NCI-H2171 (cell line): ENCODE data around the gene TUBB1.
"Not testable (repeated sequence)": the region's sequence is repeated elsewhere in the genome, so short reads cannot be mapped to it uniquely, and the experiment has no call there.

Experiments
- DNase-seq: peaks from one replicate; lab custom pipeline; 2025; lab: John Stamatoyannopoulos, UW

Gene TUBB1

DNA sequence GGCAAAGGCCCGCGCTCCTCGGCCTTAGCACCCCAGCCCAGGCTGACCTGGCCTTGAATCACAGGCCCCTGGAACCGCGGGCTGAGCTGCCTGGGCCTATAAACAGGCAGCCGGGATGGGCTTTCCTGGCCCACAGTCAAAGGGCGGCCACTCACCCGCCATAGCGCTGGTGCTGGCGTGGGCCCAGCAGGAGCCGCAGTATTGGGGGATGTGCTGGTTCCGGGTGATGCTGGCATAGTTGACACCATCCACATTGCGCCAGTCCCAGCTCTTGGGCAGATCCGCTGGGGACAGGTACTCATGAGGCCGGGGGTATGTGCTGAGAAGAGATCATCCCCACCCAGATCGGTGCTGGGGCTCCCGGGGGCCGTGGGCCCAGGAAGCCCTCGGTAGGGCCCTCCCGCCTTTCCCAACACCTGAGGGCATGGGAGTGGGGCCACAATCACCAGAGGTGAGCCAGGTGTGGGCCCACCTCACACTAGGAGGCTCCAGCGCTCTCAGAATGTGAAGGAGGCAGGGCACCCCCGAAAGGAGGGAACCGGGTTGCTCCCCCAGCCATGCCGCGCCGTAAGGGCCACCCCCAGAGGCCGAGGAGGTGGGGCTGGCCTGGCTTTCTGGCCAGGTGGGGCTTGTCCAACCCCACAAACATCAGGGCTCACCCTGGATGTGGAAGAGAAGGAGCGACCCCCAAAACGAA, 12.9 kb upstream of the TUBB1 start:
- no peak for DNase-seq

DNA sequence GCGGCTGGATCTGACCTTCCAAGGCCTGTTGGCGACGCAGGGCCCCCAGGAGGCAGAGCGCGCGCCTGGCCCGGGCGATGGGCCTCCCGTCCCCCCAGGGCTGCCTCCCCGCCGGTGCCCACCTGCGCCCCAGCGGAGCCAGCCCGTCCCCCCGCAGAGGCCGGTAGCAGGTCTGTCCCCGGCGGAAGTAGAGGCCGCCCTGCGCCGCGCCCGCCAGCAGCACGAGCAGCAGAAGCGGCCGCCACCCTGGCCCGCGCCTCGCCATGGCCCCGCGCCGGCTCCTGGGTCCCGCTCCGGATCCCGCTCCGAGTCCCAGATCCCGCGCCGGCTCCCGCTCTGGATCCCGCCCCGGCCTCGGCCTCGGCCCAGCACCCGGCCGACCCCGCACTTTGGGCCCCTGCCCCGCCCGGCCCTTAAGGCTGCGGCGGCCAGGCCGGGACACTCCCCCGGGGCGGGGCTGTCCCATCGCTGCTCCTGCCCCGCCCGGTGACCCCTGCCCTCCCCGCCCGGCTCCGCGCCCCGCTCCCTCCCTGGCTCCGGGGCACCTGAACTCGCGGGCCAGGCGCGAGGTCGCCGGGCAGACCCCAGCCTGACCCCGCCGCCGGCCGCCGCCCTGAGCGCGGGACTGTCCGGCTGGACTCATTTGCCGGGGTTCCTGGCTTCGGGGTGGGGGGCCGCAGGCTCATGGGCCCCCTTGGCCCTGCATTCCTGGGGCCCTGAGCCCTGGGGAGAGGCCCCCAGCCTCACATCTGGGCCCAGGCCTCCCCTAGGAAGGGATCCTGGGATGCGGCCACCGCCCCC, 12.2 kb upstream of the TUBB1 start, which contains the start of gene CTSZ:
TSS of gene CTSZ (minus strand) at position 391 of the 801 bp plus-strand sequence. CDS start at position 265, 126 bp downstream.
- DNase-seq, result no peak

DNA sequence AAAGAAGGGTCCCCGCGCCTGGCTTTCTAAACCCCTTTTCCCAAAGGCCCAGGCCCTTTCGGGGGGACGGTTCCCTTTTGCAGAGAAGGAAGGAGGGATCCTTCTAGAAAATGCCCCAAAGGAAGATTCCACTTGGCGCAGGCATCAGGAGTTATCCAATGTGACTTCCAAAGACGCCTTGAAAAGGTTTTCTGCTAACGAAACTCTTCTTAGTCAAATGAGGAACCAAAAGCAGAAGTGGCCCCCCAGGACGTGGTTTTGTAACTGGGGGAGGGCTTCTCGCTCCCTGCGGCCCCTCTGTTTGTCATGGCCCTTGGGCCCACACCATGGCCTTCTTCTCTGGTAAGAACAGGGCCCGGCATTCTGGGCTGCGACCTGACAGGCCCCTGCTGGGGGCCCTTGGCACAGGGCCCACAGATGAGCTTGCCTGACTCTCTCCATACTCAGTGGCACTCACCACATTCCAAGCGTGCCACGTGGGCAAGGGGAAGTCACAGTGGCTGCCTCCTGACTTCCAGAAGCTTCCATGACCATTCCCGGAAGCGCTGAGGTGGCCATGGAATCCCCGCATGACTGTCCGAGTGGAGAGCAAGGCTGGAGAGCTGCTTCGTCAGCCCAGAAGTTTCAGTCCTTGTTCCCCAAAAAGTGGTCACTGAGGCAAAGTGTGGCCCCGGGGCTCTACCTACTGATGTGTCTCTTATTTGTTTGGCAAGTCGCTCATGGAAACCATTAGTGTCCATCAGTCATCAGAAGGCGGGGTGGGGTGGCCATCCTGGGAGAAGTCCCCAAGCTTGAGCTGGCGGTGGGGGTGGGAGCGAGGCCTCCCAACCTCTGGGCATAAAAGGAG, 11.3 kb upstream of the TUBB1 start:
- no peak for DNase-seq

DNA sequence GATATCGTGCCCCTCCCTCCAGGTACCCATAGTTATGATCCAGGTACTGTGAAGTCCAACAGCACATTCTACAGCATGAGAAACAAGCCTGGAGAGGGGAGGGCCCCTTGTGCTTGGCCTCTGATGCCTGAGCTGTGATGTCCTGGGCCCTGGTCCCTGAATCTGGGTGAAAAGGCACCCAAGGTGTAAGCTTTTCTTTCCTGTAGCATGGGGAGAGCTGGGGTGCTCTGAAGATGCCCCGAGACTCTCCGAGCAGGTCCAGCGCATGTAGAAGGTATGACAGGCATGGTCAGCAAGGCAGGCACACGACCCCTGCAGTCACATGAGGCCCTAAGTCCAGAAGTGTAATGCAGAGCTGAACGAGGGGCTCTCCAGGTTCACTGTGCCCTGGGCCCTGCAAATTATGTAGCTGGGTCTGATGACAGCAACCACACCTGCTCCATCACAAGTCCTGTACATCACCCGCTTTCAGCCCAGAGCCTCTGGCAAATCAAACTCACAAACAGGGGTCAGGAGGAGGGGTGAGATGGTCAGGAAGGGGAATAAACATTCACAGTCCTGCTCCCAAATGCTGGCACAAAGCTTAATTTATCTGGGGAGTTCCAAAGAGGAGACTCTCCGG, 10.4 kb upstream of the TUBB1 start:
- no peak for DNase-seq

DNA sequence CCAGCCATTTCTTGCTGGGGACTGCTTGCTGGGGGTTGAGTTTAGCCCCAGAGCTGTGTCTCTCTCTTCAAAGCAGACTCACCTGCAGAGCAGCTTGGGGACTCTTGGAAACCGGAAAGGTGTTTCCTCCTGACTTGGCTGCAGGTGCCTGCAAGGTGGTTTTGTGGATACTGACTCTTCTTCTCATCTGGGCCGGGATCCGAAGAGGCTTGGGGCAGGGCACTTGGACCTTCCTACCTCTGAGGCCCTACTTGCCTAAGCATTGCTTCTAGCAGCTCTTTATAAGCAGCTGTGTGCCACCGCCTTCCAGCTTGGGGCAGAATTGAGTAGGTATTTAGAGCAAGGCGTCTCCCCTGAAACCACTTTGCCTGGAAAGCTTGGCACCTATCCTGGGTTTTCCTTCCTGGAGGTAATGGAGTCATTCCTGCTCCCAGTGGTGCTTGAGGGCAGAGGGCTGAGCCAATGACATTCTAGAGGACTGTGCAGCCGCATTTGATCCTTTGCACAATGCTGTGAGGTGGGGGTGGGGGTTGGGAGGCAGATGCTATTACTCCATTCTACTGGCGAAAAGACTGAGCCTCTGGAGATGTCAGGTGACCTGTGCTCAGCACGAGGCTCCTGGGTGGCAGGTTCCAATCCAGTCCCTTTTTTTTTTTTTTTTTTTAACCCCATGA, 8.8 kb upstream of the TUBB1 start:
- DNase-seq, result no peak

DNA sequence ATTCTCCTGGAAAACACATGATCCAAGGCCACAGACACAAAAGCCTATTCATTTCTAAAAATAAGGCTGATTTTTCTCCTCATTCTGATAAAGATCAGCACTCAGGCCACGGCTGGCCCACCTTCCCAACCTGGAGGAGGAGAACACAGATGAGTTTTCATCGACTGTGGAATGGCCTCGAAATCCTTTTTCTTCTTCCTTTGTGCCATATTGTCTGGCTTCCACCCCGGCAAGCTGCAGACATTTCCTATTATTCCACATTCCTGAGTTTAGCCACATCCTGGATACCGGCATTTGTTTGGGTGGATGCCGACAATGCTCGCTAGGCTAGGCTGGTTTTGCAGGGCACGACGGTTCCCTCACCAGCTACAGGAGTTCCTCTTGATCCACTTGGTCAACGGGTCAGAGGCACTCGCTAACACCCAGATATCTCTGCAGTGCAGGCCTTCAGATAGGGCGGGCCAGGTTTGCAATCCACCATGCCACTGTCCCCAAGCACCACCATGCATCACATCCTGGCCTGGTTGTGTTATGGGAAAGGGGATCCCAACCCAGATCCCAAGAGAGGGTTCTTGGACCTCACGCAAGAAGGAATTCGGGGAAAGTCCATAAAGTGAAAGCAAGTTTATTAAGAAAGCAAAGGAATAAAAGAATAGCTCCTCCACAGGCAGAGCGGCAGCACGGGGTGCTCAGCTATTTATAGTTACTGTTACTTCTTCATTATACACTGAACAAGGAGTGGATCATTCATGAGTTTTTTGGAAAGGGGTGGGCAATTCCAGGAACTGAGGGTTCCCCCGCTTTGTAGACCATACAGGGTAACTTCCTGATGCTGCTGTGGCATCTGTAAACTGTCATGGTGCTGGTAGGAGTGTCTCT, 8.0 kb upstream of the TUBB1 start:
- no peak for DNase-seq

DNA sequence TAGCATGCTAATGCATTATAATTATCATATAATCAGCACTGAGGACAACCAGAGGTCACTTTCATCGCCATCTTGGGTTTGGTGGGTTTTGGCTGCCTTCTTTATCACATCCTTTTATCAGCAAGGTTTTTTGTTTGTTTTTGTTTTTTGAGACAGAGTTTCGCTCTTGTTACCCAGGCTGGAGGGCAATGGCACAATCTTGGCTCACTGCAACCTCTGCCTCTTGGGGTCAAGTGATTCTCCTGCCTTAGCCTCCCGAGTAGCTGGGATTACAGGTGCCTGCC, 7.4 kb upstream of the TUBB1 start:
- not testable (repeated sequence) for DNase-seq

DNA sequence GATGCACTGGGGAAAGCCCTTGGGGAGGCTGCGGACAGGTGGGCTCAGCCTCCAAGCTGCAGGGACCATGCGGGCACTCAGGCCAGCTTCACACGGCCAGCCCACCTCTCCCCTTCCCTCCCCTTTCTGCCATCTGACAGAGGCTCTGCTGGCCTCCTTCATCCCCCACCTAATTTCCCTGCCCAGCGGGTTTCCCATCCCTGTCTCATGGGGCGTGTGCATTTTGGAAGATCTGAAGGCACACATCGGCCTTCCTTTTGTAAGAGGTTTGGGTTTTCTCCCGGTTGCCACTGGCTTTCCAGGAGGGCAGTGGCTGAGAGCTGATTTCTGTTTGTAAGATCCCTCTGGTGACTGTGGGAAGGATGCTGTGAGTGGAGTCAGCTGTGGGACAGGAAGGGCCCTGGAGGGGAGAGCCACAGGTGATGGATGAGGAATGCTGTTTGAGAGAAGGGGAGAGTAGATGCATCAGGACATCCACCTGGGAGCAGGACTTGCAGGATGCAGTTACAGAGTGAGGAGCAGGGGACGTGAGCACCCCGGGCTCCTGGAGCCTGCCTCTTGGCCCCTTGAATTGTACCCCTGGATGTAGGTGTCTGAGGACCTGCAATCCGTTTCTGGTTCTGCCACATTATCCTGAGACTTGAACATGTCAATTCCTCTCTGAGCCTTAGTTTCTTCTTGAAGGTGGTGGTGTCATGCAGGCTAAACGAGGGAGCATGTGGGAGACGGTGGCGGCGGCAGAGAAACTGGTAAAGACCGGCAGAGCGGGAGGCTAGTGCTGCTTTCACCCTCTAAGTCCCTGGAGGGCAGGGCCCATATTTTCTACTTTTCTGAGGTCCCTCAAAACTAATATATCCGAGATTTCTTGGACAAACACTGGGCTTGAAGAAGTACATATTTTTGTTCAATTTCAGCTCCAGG, 5.9 kb upstream of the TUBB1 start:
- no peak for DNase-seq

GRCh38 chr20:59013959-59014608, 5.1 kb upstream of the TUBB1 start:
- no peak for DNase-seq

GRCh38 chr20:59014680-59015389, 4.4 kb upstream of the TUBB1 start:
- DNase-seq, result no peak

- no peak for DNase-seq
These were observed 3.8 kb upstream of the TUBB1 start for GRCh38 chr20:59015411-59015810.

GRCh38 chr20:59015812-59016711, 3.2 kb upstream of the TUBB1 start:
- no peak for DNase-seq

DNA sequence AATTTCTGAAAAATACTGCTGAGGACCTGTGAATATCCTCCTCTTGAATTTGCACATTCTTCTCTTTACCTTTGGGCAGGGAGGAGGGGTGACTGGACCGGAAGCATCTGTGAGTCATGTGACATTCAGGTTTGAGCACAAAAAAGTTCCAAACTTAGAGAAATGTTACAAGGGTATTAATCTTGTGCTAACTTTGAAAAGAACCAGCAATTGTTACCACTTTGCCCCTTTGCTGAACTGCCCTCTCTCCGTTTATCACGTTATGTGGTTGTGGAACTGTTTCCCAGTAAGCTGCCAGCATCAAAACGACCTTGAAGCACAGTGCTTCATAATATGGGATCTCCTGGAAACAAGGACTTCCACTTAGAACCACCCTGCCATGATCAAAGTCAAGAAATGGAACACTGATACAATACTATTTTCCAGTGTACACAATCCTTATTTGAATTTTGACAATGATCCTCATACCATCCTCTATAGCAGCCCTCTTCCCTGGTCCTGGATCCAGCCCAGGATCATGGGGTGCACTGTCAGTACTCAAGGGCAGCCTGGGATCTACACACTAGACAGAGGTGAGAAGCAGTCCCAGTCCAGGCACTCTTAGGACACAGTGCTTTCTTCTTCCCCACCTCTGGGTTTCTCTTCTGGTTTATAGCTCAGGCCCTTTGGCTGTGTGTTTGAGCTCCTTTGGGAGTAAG, 2.3 kb upstream of the TUBB1 start:
- DNase-seq, result no peak

GRCh38 chr20:59017493-59018231, 1.6 kb upstream of the TUBB1 start:
- DNase-seq, result no peak

DNA sequence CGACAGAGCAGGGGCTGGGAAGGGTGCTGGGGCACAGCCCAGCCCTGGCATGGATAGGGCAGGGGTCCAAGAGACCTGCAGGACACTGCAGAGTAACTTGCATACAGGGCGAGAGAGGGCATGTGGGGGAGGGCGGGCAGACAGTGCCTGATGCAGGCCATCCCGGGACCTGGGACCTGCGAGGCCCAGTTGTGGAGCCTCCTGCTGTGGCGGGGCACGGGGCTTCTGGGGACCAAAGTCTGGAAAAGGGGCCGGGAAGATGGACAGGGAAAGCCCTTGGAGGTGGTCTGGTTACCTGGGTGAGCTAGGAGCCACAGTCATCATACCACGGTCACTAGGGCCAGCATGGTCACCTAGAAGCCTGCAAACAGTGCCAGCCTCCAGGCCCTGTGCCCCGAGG, 412 bp upstream of the TUBB1 start:
- no peak for DNase-seq

- no peak for DNase-seq
These were observed 1.8 kb downstream of the TUBB1 start for GRCh38 chr20:59020938-59021551.
